NCI-H2081 treated with DMSO at 0.1 percent for 48 hours (cell line): ENCODE data around the gene ALDH4A1.

ENCODE experiments used
- DNase-seq: peaks from one replicate; lab custom pipeline; 2025; lab: John Stamatoyannopoulos, UW

Gene ALDH4A1

DNA sequence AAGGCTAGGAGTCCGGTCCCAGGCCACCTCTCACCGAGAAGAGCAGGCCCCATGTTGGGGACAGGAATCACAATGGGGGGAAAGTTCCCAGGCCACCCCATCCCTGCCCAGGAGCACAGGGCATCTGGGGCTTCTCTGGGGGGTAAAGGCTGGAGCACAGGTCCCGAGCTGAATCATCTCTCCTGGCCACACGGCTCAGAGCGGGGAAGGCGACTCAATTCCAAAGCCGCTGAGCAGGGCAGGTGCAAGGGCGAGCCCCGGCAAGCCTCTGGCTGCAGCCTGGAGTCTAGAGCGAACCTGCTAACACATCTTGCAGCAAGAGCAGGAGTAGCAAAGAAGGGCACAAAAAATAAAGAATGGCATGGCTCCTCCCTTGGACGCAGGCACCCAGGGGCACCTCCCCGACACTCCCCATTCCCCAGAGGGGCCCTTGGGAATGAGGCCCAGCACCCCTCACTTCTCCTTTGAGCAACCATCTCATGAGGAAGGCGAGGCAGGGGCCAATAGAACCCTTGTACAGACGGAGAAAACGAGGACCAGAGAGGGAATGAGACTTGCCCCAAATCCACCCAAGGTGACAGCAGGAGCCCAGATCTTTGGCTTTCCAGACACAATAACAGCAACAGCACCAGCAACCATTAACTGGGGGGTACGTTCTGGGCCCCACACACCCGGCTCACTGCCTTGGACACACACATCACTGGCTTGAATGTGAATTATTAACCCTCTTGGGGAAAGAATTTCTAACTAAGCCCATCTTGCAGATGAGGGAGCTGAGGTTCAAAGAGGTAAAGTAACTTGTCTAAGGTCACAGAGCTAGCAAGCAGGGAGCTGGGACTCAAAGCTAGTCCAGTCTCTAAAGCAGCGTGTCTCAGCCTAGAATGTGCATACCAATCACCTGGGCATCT, 20.7 kb upstream of the ALDH4A1 start:
- DNase-seq = no peak

DNA sequence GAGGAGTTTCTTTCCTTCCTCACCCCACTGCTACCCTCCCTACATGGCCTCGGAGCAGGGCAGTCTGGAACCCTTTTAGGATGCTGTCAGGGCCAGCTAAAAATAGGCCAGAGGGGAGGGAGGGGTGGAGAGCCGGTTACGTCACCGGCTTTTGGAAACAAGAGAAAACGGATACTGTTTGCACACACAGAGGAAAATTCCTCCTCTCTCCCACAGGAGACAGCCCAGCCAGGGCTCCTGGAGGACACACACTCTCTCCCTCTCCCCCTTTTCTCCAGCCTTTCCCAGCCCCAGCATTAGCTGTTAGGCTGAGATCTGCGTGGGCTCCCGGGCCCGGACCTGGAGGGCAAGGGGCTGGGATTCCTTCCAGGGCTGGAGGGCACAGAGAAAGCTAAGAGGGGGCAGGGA, 20.0 kb upstream of the ALDH4A1 start:
- DNase-seq = no peak

DNA sequence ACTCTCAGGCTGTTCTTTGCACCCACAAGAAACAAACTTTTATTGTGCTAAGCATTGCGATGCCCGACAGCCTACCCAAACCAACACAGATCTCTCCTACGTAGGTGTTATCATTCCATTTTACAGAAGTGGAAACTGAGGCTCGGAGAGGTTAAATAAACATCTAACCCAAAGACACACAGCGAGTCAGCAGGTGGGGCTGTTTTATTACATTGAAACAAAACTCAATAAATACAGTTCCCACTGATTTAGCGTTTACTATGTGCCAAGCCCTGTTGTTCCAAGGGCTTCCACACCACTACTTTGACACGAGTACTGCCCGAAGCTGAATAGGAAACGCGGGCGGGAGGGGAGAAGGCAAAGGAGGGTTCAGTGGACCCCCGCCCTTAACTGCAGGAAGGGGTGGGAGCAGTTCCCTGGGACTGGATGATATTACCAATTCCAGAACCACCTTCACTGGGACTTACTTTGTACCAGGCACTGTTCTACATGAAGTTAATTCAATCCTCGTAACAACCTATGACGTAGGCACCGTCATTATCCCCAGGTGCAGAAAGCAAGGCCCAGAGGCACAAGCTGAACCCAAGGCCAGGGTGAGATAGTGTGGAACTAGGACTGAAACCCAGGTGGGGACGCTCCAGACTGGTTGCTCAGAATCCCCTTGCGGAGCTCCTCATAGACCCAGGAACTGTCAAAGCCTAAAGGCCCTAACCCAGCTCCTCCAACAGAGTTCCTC, 19.3 kb upstream of the ALDH4A1 start:
- DNase-seq = no peak

DNA sequence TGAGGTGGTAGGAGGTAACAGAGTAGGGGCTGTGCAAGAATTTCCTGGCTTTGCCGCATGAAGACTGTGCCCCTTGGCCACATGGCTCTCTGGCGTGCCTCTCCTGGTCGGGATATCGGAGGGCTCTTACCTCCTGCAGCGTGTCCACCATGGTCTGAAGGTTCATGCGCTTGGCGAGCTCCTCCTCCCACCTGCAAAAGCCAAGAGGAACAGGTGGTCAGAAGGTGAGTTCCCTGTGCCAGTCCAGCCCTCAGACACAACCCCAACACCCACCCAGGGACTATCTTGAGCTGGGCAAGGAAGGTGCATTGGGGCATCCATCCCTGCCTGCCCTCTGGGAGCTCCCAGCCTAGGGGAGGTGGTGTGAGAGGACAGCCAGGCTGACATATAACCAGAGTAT, 18.6 kb upstream of the ALDH4A1 start:
- DNase-seq = no peak

DNA sequence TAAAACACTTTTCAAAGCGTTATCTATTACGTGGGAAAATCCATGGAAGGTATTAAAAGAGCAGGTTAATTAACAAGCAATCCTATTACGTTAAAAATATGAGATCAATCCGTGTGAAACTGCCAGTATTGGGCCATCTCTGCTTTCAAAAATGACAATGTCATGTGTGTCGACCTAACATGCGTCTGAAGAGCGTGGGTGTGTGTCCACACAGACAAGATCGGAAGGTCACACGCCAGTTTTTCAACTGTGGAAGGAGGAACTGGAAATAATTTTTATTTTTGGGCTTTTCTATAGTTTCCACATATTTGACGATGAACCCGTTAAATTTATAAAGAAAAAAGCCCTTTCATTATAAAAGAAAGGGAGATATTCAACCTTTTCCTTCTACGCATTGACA, 17.6 kb upstream of the ALDH4A1 start:
- DNase-seq = no peak

DNA sequence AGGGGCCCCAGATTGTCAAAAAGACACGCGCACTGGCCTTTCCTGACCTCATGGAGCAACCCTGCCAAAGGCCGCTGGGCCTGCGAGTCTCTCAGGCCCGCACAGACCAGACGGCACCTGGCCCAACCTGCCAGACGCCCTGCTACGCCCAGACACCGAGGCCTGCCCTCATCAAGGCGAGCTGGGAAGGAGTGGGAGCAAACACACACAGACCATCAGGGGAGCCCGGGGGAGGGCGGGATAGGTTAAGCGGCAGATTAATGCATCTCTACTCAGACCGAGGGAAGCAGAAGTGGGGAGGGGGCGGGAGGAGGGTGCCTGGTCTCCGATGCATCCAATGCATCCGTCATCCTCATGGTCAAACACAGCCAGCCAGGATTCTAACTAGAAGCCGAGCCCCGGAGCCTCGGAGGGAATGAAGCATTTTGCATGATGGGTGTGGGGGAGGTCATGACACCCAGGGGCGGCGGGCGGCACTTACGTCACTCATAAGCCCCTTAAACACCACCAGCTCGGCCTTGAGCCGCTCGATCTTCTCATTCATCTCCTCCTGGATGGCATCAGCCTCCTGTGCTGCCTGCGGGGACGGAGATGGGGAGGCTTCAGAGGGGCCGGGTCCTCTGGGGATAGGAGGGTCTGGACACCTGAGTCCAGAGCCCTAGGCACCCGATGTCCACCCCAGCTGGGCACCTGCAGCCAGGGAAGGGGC, 17.0 kb upstream of the ALDH4A1 start:
- DNase-seq = no peak

DNA sequence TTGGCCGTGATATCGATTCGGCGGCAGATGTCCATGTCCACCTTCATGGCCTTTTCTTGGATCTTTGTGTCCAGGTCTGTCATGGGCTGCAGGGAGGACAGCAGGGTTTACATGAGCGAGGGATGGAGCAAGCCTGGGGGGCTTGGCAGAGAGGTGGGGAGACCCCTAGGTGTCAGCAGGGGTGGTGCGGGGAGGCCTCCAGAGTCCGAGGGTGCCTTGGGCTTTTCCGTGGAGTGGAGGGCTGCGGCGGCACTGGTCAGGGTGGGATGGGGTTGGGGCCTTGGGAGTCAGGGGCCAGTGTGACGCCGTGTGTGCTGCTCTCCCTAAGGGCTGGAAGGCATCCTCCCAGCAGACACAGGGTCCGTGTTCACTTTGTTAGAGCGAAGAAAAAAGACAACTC, 16.1 kb upstream of the ALDH4A1 start:
- no peak for DNase-seq

DNA sequence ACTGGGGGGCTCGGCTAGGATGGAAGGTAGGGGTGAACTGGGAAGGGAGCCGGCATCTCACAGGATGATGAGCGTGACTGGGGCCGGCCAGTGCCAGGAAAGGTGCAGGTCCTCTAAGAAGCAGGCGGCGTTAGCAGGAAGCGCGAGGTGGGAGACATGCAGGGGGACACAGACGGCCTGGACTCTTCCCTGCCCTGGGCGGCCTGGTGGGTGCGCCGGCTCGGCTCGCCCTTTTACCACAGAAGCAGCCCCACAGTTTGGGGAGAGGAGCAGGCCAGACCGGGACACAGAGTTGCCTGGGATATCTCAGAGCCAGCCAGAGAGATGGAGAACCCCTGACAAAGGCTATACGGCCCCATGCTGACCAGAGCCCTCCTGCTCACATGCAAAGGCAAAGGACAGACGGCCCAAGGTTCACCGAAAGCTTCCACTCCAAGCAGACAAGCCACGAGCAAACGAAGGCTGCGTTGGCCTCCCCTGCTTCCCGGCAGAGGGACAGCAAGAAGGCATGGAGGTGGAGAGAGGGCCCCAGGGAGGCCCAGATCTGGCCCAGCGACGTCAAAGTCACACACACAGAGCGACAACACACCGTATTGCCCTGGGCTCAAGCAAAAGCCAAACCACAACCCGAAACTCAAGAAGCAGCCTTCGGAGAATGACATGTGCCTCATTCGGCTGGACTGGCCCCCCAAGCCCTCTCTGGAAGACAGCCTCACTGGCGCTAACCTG, 14.9 kb upstream of the ALDH4A1 start:
- no peak for DNase-seq

DNA sequence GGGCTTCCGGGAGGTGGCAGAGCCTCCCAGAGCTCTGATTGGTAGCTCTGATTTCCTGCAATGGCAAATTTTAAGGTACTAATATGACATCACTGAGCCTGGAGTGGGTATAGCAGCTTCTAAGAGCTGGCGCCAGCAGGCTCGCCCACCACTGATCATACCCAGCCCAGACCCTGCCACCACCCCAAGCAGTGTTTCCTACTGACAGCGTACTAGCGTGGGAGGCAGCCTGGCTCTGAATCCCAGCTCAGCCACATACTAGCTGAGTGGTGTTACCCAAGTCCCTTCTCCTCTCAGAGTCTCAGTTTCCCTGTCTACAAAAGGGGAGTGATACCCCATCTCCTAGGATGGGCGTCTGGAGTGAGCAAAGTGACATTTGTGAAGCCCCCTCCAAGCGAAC, 13.0 kb upstream of the ALDH4A1 start:
- DNase-seq = no peak

DNA sequence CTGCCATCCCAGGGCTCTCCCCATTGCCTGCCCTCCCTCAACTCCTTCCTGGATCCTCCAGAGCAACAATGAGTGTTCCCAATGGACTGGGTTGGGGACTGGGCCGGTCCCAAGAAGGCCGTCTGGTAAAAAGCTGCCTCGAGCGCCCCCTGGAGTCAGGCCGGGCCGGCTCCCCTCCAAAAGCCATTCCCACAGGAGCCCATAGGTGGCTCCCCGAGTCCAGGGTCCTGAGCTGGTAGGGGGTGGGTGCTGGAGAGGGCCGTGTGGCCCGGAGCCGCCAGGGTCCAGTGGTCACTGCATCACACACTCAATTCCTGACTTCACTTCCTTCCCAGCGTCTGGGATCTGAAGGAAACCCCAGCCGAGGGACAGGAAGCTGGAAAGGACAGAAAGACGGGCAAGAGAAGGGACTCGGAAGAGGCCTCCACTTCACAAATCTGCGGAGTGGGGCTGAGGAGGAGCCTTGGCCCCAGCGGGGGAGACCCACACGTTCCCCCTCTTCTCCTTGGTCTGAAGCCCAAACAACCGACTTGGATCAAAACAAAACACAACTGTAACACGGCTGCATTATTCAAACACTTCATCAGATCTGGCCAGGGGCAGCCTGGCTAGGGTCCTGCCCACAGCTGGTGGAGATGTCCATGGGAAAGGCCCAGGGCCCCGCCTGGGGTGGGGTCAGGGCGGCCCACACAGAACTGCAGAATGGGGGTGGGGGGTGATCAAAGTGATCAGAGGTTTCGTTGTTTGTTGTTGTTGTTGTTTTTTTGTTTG, 10.9 kb upstream of the ALDH4A1 start:
- DNase-seq = no peak

DNA sequence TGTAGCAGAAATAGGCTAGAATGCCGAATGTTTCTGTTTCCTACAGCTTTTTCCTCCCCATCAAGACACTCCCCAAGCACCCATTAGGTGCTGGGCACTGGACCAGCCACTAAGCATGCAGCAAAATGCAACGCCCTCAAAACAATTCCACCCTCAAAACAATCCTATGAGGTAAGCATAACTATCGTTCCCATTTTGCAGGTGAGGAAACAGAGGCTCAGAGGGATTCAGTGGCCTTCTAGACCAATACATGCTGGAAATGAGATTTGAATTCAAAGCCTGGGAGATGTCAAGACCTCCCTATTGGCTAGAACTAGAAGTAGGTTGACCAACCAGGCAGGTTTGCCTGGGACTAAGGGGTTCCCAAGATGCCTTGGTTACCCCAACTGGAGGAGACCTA, 10.2 kb upstream of the ALDH4A1 start:
- no peak for DNase-seq

DNA sequence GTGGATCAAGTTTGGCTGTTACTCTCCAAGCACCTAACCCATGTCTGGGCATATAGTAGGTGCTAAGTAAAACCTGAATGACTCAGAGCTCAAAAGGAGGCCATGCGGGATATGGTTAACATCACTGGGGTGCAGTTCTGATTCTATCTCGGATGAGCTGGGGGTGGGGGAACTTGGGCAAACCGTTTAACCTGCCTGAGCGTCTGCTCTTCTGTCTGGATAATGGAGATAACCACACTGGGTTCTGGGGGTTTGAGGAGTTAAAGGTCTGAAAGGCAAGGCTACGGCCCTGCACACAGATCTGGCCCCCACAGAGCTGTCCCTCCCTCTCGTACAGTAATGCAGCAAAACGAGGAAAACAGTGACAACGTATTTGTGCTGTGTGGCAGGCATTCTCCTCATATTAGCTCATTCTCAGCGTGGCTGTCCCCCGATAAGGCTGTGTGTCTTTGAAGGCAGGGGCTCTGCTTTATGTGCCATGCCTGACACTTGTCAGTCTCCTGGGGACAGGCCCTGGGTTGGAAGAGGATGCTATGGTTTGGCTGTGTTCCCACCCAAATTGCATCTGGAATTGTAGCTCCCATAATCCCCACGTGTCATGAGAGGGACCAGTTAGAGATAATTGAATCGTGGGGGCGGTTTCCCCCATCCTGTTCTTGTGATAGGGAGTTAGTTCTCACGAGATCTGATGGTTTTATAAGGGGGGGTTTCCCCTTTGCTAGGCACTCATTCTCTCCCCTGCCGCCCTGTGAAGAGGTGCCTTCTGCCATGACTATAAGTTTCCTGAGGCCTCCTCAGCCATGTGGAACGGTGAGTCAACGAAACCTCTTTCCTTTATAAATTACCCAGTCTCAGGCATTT, 6.8 kb upstream of the ALDH4A1 start:
- DNase-seq = no peak

DNA sequence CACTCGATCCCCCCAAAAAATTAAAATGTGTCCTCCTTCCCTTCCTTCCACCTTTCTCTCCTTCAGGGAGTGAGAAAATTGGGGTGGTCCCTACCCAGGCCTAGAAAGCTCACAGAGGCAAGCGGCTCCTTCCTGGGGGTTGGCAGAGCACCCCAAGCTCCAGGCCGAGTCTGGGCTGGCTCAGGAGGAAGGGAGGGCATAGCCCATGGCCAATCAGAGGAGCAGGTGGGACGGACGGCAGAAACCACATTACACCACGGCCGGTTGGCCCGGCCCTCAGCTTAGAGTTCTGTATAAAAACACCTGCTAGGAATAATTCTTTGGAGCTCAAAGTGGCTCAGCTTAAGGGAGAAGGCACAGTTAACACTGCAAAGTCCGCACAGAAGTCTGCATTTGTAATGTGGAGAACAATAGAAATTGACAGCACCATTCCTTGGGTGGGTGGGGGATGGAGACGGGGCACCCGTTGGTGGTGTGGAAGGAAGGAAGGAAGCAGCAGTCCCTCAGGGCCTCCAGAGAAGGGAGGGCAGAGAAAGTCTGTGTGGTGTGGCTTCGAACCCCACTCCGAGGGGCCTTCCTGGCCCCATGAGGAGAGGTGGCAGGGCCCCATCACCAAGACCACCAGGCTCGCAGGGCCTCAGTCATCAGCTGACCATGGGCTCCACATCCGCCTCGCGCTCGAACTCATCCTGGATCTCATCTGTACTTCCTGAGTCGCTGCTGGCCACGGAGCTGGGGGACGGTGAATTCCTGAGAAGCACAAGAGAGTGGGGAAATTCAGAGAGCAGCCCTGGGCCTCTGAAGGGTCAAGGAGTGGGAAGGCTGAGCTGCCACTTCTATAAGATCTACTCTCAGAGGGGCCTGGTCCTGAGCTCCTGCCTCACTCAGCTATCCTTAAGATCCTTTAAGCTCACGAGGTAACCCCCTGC, 5.8 kb upstream of the ALDH4A1 start:
- no peak for DNase-seq

DNA sequence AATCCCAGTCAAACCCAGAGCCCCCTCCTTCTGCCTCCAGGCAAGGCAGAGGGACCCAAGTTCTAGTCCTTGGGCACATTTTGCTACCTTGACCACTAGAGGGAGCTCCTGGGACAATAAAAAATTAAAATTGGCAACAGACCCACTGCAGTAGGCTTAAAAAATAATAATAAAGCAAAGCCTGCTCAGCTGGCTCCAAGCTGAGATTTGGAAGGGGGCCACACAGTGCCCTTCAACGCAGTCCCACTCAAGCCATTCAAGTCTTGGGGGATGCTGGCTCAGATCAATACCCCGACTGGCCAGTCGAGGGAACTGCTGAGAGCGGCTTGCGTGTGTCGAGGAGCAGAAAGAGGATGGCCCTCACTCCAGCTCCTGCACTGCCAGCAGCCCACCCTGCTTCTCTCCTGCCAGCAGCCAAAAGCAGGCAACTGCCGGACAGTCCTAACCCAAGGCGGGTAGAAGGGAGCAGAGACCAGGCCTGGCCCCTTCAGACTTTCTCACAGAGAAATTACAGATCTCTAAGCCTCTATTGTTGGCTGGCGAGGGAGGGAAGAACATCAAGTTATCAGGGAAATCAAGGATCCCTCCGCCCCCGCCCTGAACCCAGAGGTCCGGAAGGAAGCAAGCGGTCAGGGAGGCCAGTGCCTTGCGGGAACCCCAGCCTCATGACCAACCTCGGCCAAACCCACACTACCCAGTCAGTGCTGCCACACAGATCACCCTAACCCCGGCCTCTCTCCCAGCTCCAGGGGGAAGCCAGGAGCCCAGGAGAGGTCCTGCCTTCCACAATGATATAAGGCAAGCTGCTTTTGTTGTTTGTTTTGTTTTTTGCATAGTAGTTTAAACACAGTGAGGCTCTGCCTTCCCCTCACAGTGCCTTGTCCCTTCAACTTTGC, 4.9 kb upstream of the ALDH4A1 start:
- no peak for DNase-seq

DNA sequence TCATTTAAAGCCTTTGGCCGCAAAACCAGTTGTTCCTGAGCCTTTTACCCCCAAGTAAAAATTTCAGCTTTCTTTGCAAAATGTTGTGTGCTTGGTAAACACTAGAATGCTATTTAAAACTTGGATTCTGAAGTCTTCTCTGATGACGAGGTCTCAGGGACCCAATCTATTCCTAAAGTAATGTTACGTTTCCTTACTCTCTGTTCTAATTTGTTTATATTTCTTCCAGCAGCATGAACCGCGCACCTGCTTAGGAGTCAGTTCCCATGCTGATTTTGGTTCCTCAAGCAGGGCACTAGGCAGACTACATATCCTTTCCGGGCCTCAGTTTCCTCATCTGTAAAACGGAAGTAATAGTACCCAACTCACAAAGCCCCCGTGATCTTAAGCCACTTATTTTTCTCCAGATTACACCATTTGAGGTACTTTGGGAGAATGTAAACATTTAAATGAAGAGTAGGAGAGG, 969 bp upstream of the ALDH4A1 start:
- DNase-seq = no peak

DNA sequence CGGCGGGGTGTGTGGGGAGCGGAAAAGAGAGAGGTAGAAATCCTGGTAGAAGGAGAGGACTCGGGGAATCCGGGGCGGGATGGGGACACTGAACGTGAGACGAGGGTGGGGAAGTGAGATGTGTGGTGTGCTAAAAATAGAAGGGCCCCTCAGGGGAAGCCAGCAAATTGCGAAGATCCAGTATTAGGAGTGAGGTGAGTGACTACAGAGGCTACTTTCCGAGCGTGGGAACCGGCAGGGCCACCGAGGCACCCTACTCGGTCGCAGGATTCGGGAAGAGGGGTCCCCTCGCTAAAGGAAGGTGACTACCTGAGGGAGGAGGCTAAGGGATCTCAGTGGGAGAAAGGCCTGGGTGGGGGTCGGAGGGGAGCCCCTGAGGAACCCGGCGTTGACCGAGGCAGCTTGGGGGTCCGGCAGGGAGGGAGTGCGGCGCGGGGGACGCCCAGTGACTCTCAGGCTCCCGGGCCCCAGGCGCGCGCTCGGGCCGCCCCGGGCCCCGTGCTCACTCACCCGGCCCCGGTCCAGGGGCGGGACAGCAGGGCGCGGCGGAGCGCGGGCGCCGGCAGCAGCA, 318 bp downstream of the ALDH4A1 start:
- no peak for DNase-seq

DNA sequence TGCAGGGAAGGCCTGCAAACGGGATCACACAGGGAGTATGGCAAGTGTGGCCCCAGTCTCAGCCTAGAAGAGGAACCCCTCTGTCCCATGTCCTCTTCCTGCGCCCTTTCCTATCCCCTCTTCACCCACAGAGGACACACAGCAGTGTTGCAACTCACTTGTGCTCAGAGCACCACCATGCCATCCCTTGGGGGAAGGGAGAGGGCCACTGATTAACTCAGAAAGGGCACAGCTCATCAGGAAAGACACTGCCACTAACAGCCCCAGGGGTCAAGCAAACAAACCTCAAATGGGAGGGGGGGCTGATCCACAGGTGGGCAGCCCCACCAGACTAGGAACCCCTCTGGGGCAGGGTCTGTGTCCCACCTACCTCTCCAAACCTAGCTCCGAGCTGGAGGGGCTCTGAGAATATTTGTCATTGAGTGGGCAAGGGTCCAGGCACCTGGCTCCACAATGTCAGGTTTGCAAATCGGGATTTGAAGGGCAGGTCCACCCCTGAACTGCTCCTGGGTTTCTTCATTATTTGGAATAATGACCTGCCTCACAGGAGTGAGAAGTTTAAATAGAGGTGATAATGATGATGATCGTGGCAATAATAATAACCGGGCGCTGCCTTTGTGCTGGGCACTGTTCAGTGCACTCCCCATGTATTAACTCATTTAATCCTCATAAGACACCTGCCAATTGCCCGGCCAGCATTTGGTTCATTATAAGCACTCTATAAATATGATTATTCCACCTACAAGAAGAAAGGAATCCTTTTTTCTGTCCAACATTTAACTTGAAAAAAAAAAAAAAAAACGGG, 1.0 kb downstream of the ALDH4A1 start:
- DNase-seq = no peak
